Colonic mucosa (tissue), 4 donors: ENCODE results near the gene MPRIP. TPM values are rescaled to one million over a fixed set of nuclear protein-coding genes. Genes with fewer than 3 reads are reported as not detected.

ENCODE experiments used
- DNase-seq: peaks from one replicate; pipeline ENCODE4 v3.0.0-alpha.2; 2020
- H3K27ac ChIP-seq: fragments of 200-600 bp; one replicate; pipeline ENCODE4 v1.8.0; 2021
- H3K27me3 ChIP-seq: fragments of 200-600 bp; one replicate; pipeline ENCODE4 v1.8.0; 2021
- H3K36me3 ChIP-seq: fragments of 200-600 bp; one replicate; pipeline ENCODE4 v1.8.0; 2021
- H3K4me1 ChIP-seq: fragments of 200-600 bp; one replicate; pipeline ENCODE4 v1.8.0; 2021; ENCODE audit warnings: mild to moderate bottlenecking
- H3K4me3 ChIP-seq: fragments of 200-600 bp; one replicate; pipeline ENCODE4 v1.8.0; 2021
- H3K9ac ChIP-seq, 2 donors: one replicate each; pipeline ENCODE4 v1.7.0; 2013; ENCODE audit warnings: control low read depth in 2 of 2, low read depth in 2 of 2, low read length in 2 of 2
- H3K9me3 ChIP-seq: fragments of 200-600 bp; one replicate; pipeline ENCODE4 v1.8.0; 2021
- CTCF ChIP-seq: fragments of 200-600 bp; IDR thresholded peaks from one replicate; pipeline ENCODE4 v1.8.0; 2022; ENCODE audit warnings: antibody characterized with exemption, mild to moderate bottlenecking
- intact Hi-C: fragments of 100-400 bp; cut with DNase I; formaldehyde crosslinking; loops from one replicate; pipeline ENCODE4 v1.14.1; 2022
- total RNA-seq, 2 donors: library from RNA; stranded (reverse); fragmentation: NEBNext Ultra II Directional in 1 of 2; extraction: Animal tissue kit (Norgen Biotek cat#: 25700) in 1 of 2; gene quantifications; one replicate each; pipeline ENCODE4 v1.2.1, GENCODE V29; 2021
- donor health status: healthy.
- donor health status: DM: no; HTN: no; CAD: no.
- donor health status: DM: no; HTN: no; CAD: no.

The MPRIP gene
- total RNA-seq, 2 donors from 2014 or later, result 146 to 211 TPM

GRCh38 chr17:17226451-17227265 lies 184.4 kb downstream of the MPRIP start:
- H3K9me3 ChIP-seq, result no peaks in the 10 kb centered on the region
- no peaks in the 10 kb centered on the region for H3K27me3 ChIP-seq
- TF ChIP-seq CTCF, result no peak
- peaks cover 52% of the 10 kb centered on the region for H3K36me3 ChIP-seq
- no peak for DNase-seq
- no peak overlapping the region for H3K9ac ChIP-seq
- no peak overlapping the region for H3K4me3 ChIP-seq
- no peaks in the 10 kb centered on the region for H3K4me1 ChIP-seq
- intact Hi-C loops, result no loop called here
- H3K27ac ChIP-seq, result no peak overlapping the region

DNA sequence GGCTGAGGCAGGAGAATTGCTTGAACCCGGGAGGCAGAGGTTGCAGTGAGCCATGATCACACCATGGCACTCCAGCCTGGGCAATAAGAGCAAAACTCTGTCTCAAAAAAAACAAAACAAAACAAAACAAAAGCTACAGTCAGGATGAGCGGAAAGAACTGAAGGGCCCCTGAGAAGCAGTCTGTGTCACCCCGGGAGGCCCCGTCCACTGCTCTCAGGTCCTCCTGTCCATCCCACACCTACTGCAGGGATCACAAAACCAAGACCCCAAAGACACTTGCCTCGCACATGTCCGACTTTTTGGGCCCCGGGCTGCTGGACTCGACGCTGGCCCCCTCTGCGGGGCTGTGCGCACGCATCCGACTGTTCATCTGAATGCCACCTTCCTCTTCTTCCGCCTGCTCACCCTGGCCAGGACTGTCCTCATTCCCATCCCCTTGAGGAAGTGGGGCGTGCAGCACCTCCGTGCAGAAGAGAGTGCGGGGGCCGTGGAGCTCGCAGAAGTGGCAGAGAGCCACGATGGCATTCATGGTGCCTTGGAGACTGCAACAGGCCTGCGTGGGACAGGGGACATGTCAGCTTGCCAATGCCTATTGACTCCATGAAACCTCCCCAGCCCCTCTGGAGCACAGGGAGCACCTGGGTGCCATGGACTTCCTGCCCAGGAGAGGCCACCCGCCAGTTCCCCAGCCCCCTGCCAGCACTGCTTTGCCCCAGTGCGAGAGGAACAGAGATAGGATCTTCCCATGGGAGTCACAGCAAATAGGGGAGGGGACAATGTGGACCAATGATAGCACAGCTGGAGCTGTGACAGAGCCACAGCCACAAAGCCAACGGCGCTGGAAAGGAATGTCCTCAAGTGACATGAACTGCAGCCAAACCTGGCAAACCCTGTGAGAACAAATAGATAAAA lies 185.6 kb downstream of the MPRIP start:
- TF ChIP-seq CTCF, result no peak
- no peak overlapping the region for H3K27ac ChIP-seq
- H3K27me3 ChIP-seq, result no peaks in the 10 kb centered on the region
- intact Hi-C loops, result no loop called here
- no peaks in the 10 kb centered on the region for H3K9me3 ChIP-seq
- H3K4me3 ChIP-seq, result no peak overlapping the region
- H3K4me1 ChIP-seq, result no peaks in the 10 kb centered on the region
- DNase-seq, result no peak
- H3K36me3 ChIP-seq, result peaks cover 53% of the 10 kb centered on the region
- H3K9ac ChIP-seq, result no peak overlapping the region

GRCh38 chr17:17228521-17229279 lies 186.4 kb downstream of the MPRIP start:
- no peak overlapping the region for H3K27ac ChIP-seq
- DNase-seq, result no peak

DNA sequence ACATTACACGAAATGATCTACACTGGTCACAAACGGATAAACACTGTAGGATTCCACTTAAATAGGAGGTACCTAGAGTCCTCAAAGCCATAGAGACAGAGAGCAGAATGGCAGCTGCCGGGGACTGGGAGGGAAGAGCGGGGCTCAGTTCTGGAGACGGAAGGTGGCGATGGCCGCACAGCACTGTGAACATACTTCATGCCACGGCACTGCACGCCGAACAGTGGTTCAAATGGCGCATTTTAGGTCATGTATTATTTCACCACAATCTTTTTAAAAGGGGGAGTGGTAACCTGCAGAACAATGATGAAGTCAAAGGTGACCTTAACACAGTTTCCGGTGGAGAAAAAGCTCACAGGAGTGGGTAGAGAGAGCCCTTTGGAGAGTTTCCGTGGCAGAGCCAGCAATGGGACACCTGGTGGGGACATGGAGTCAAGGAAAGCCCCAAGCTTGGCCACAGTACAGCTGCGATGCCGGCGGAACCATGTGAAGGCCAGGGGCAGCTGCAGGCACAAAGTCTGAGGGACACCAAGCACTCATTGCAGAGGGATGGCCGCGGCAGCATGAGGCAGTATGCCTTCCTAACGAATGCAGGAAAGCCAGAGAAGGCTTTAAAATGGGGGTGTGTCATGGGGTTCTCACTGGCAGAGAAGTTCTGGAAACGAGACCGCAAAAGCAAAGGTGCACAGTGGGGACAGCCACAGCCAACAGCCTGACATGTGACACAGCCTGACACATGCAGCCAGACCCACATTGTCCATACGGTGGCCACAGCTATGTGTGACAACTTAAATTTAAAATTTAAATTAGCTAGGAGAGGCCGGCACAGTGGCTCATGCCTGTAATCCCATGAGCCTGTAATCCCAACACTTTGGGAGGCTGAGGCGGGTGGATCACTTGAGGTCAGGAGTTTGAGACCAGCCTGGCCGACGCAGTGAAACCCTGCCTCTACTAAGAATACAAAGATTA lies 187.4 kb downstream of the MPRIP start:
- intact Hi-C loops, result no loop called here
- no peak overlapping the region for H3K9ac ChIP-seq

More at GRCh38 chr17:17228521-17229279, 186.4 kb downstream of the MPRIP start:
- Histone ChIP-seq H3K4me1 (no peaks in the 10 kb centered on the region), H3K36me3 (peaks cover 51% of the 10 kb centered on the region), H3K4me3 (no peak overlapping the region), H3K9me3 (no peaks in the 10 kb centered on the region), H3K9ac (no peak overlapping the region), H3K27me3 (no peaks in the 10 kb centered on the region)
- intact Hi-C loops, result no loop called here
- TF ChIP-seq CTCF, result no peak

More for the DNA sequence above, 187.4 kb downstream of the MPRIP start:
- DNase-seq, result no peak
- no peak overlapping the region for H3K4me3 ChIP-seq
- H3K9me3 ChIP-seq, result no peaks in the 10 kb centered on the region
- TF ChIP-seq CTCF, result no peak
- peaks cover 41% of the 10 kb centered on the region for H3K36me3 ChIP-seq
- H3K4me1 ChIP-seq, result no peaks in the 10 kb centered on the region
- no peak overlapping the region for H3K27ac ChIP-seq
- no peaks in the 10 kb centered on the region for H3K27me3 ChIP-seq
